Coronary artery (tissue), 2 donors: Measurements from ENCODE around the gene CNRIP1.
A peak's percentile ranks its signal among the peaks of the same experiment; 100 is the strongest.

Experiments
- DNase-seq: peaks from one replicate; pipeline ENCODE4 v3.0.0-alpha.2; 2017; ENCODE audit warnings: low spot score
- H3K27ac ChIP-seq, 2 donors: fragments of 200-600 bp; sonication (generic); one replicate each; pipeline ENCODE4 v1.5.1; 2016 to 2019
- H3K4me3 ChIP-seq: fragments of 200-600 bp; sonication (generic); 2 replicates; pipeline ENCODE4 v1.5.1; 2016; ENCODE audit warnings: mild to moderate bottlenecking, moderate library complexity
- TF ChIP-seq, protein P1 (sequence below): fragments of 200-600 bp; sonication (generic); IDR thresholded peaks from one replicate; pipeline ENCODE4 v1.5.1; 2019; ENCODE audit warnings: antibody characterized with exemption

Gene CNRIP1

DNA sequence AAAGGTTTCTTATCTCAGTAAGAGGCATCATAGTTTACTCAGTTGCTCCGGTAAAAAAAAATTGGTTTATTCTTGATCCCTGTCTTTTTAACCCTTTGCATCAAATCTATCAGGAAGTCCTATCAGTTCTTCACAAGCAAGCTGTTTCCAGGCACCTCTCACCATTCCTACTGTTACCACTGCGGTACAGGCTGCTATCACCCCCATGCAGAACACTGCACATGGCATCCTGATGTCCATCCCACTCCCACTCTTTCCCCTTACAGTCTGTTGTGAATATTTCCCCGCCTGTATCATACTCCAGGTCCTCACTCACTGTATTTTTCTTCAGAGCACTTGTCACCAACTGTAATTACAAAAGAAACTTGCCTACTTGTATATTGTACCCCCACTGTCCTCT, 5.3 kb upstream of the CNRIP1 start:
- DNase-seq, result no peak
- Histone ChIP-seq H3K4me3 (no peak overlapping the region), H3K27ac (no peak overlapping the region)
- TF ChIP-seq, protein P1, sequence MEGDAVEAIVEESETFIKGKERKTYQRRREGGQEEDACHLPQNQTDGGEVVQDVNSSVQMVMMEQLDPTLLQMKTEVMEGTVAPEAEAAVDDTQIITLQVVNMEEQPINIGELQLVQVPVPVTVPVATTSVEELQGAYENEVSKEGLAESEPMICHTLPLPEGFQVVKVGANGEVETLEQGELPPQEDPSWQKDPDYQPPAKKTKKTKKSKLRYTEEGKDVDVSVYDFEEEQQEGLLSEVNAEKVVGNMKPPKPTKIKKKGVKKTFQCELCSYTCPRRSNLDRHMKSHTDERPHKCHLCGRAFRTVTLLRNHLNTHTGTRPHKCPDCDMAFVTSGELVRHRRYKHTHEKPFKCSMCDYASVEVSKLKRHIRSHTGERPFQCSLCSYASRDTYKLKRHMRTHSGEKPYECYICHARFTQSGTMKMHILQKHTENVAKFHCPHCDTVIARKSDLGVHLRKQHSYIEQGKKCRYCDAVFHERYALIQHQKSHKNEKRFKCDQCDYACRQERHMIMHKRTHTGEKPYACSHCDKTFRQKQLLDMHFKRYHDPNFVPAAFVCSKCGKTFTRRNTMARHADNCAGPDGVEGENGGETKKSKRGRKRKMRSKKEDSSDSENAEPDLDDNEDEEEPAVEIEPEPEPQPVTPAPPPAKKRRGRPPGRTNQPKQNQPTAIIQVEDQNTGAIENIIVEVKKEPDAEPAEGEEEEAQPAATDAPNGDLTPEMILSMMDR, result no peak

- no peak for DNase-seq
Observed at GRCh38 chr2:68320118-68320641, 431 bp upstream of the CNRIP1 start.

GRCh38 chr2:68318914-68319397, 793 bp downstream of the CNRIP1 start:
- Histone ChIP-seq H3K4me3 (peak overlapping the region; percentile 94), H3K27ac (peak overlapping the region; percentile 93)
- DNase-seq, result peak; percentile 74
- TF ChIP-seq, protein P1, result no peak

More at GRCh38 chr2:68320118-68320641, 431 bp upstream of the CNRIP1 start:
- peak overlapping the region; percentile 93 for H3K27ac ChIP-seq
- TF ChIP-seq, protein P1, result no peak
- H3K4me3 ChIP-seq, result peak overlapping the region; percentile 94

GRCh38 chr2:68317971-68318913, 1.5 kb downstream of the CNRIP1 start:
- peak overlapping the region; percentile 93 for H3K27ac ChIP-seq
- DNase-seq, result peak; percentile 74
- TF ChIP-seq, protein P1, result no peak
- H3K4me3 ChIP-seq, result peak overlapping the region; percentile 94

GRCh38 chr2:68316111-68316510, 3.6 kb downstream of the CNRIP1 start:
- Histone ChIP-seq H3K27ac (no peak overlapping the region), H3K4me3 (no peak overlapping the region)
- DNase-seq, result no peak
- TF ChIP-seq, protein P1, result no peak

DNA sequence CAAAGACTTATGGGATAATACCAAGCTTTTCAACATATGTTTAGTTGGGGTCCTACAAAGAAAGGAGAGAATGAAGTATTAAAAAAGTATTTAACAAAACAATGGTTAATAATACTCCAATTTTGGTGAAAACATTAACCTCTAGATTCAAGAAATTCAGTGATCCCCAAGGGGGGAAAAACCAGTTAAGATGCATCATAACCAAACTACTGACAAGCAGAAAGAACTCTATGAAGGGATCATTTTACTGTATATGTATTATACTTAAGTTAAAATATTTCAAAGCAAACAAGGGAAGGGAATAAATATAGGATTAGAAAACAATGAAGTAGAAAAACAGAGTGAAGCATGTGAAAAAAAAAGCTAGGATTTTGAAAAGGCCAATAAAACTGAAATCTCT, 8.7 kb downstream of the CNRIP1 start:
- DNase-seq, result no peak
- TF ChIP-seq, protein P1, result no peak
- no peak overlapping the region for H3K4me3 ChIP-seq

More for the DNA sequence above, 8.7 kb downstream of the CNRIP1 start:
- H3K27ac ChIP-seq, result no peak overlapping the region
